ENCODE data around the gene RNF157. TPM values are rescaled to one million over a fixed set of nuclear protein-coding genes. Genes with fewer than 3 reads are reported as not detected.
"Not testable (repeated sequence)": the region's sequence is repeated elsewhere in the genome, so short reads cannot be mapped to it uniquely, and the experiment has no call there.

The RNF157 gene
- total RNA-seq, 1 donor from 2014 or later: 0.99 TPM

- Mint-ChIP-seq H3K4me1 (ENCODE audit: unreplicated experiment) (no peaks in the 10 kb centered on the region), H3K27ac (ENCODE audit: unreplicated experiment) (no peak overlapping the region), H3K27me3 (ENCODE audit: unreplicated experiment) (peaks cover 20% of the 10 kb centered on the region), H3K4me3 (ENCODE audit: unreplicated experiment) (no peak overlapping the region), H3K36me3 (ENCODE audit: unreplicated experiment) (no peaks in the 10 kb centered on the region), H3K9me3 (ENCODE audit: unreplicated experiment) (no peaks in the 10 kb centered on the region)
- TF ChIP-seq CTCF (IDR thresholded peaks at IDR 0.05): no peak
- peak; percentile 30 for DNase-seq (ENCODE audit: extremely low spot score, unreplicated experiment)
Observed at GRCh38 chr17:76219670-76220383, 20.5 kb downstream of the RNF157 start.

GRCh38 chr17:76217081-76217480 is 23.2 kb downstream of the RNF157 start:
- H3K4me3 Mint-ChIP-seq (ENCODE audit: unreplicated experiment): no peak overlapping the region
- peaks cover 32% of the 10 kb centered on the region for H3K27me3 Mint-ChIP-seq (ENCODE audit: unreplicated experiment)
- no peak for TF ChIP-seq CTCF (IDR thresholded peaks at IDR 0.05)
- H3K27ac Mint-ChIP-seq (ENCODE audit: unreplicated experiment): no peak overlapping the region
- no peak for DNase-seq (ENCODE audit: extremely low spot score, unreplicated experiment)
- no peaks in the 10 kb centered on the region for H3K9me3 Mint-ChIP-seq (ENCODE audit: unreplicated experiment)
- H3K4me1 Mint-ChIP-seq (ENCODE audit: unreplicated experiment): no peaks in the 10 kb centered on the region
- no peaks in the 10 kb centered on the region for H3K36me3 Mint-ChIP-seq (ENCODE audit: unreplicated experiment)

GRCh38 chr17:76213491-76213890 is 26.8 kb downstream of the RNF157 start:
- TF ChIP-seq CTCF (IDR thresholded peaks at IDR 0.05): no peak
- DNase-seq (ENCODE audit: extremely low spot score, unreplicated experiment): no peak
- H3K9me3 Mint-ChIP-seq (ENCODE audit: unreplicated experiment): no peaks in the 10 kb centered on the region
- H3K27ac Mint-ChIP-seq (ENCODE audit: unreplicated experiment): no peak overlapping the region
- no peak overlapping the region for H3K4me3 Mint-ChIP-seq (ENCODE audit: unreplicated experiment)
- no peaks in the 10 kb centered on the region for H3K4me1 Mint-ChIP-seq (ENCODE audit: unreplicated experiment)
- H3K27me3 Mint-ChIP-seq (ENCODE audit: unreplicated experiment): peaks cover 38% of the 10 kb centered on the region
- H3K36me3 Mint-ChIP-seq (ENCODE audit: unreplicated experiment): no peaks in the 10 kb centered on the region

- Mint-ChIP-seq H3K36me3 (ENCODE audit: unreplicated experiment) (no peaks in the 10 kb centered on the region), H3K27me3 (ENCODE audit: unreplicated experiment) (peaks cover 9% of the 10 kb centered on the region), H3K4me1 (ENCODE audit: unreplicated experiment) (peaks cover 6% of the 10 kb centered on the region), H3K4me3 (ENCODE audit: unreplicated experiment) (no peak overlapping the region), H3K27ac (ENCODE audit: unreplicated experiment) (no peak overlapping the region), H3K9me3 (ENCODE audit: unreplicated experiment) (no peaks in the 10 kb centered on the region)
- DNase-seq (ENCODE audit: extremely low spot score, unreplicated experiment): no peak
- TF ChIP-seq CTCF (IDR thresholded peaks at IDR 0.05): no peak
Observed at GRCh38 chr17:76208120-76208519, 32.2 kb downstream of the RNF157 start.

- H3K27me3 Mint-ChIP-seq (ENCODE audit: unreplicated experiment): peaks cover 9% of the 10 kb centered on the region
- no peak for TF ChIP-seq CTCF (IDR thresholded peaks at IDR 0.05)
- H3K9me3 Mint-ChIP-seq (ENCODE audit: unreplicated experiment): no peaks in the 10 kb centered on the region
- no peak for DNase-seq (ENCODE audit: extremely low spot score, unreplicated experiment)
- no peak overlapping the region for H3K27ac Mint-ChIP-seq (ENCODE audit: unreplicated experiment)
- peaks cover 6% of the 10 kb centered on the region for H3K4me1 Mint-ChIP-seq (ENCODE audit: unreplicated experiment)
- no peak overlapping the region for H3K4me3 Mint-ChIP-seq (ENCODE audit: unreplicated experiment)
- H3K36me3 Mint-ChIP-seq (ENCODE audit: unreplicated experiment): no peaks in the 10 kb centered on the region
Observed at GRCh38 chr17:76207275-76208059, 32.8 kb downstream of the RNF157 start.

- H3K4me1 Mint-ChIP-seq (ENCODE audit: unreplicated experiment): not testable (repeated sequence)
Observed at GRCh38 chr17:76205542-76206144, 34.6 kb downstream of the RNF157 start.

More at GRCh38 chr17:76205542-76206144, 34.6 kb downstream of the RNF157 start:
- not testable (repeated sequence) for H3K36me3 Mint-ChIP-seq (ENCODE audit: unreplicated experiment); DNase-seq (ENCODE audit: extremely low spot score, unreplicated experiment); H3K9me3 Mint-ChIP-seq (ENCODE audit: unreplicated experiment); H3K4me3 Mint-ChIP-seq (ENCODE audit: unreplicated experiment); H3K27me3 Mint-ChIP-seq (ENCODE audit: unreplicated experiment); H3K27ac Mint-ChIP-seq (ENCODE audit: unreplicated experiment)

Measured in osteocyte (in vitro differentiated cells).